Suprapubic skin (tissue), 3 donors: Measurements from ENCODE around the gene GRAMD1A.

Experiments
- POLR2A ChIP-seq, 2 donors: fragments of 450-650 bp; IDR thresholded peaks; one replicate each; pipeline ENCODE4 v1.6.1; 2017; ENCODE audit warnings: antibody characterized with exemption in 2 of 2, mild to moderate bottlenecking in 2 of 2, moderate library complexity in 2 of 2
- TF ChIP-seq, protein P1 (sequence below), 2 donors: fragments of 200-600 bp in 1 of 2; fragments of 450-650 bp in 1 of 2; sonication (generic) in 1 of 2; IDR thresholded peaks; one replicate each; pipeline ENCODE4 v1.5.1; 2016 to 2019; ENCODE audit warnings: antibody characterized with exemption in 2 of 2, mild to moderate bottlenecking in 1 of 2, moderate library complexity in 1 of 2

DNA sequence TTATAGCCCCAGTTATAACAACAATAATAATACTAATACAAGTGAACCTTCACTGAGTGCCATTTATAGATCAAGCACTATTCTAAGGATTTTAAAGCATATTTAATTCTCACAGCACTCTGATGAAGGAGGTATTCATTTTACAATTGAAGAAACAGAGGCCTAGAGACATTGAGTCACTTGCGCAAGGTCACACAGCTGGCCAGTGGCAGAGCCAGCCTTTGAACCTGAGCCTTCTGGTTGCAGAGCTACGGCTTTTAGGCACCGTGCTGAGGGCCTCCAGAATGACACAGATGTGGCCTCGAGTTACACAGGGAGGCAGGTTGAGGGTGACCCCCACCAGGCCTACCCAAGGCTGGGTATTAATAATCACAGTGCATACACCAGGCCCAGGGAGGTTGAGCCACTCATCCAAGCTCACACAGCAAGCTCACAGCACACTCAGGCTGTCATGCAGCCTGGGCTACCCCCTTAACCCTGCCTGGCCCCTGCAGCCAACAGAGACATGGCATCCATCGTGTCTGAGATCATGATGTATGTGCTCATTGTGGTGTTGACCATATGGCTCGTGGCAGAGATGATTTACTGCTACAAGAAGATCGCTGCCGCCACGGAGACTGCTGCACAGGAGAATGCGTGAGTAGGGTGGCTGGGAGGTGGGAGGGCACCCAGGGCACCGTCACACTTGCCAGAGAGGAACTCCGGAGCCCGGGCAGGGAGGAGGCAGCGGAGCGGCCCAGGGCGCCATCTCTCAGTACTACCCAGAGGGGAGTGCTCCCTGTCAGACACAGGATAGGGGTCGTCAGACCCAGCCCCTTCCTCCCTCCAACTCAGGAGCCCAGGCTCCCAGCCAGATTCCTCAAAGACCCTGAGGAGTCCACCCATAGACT lies 38.7 kb downstream of the GRAMD1A start:
- TF ChIP-seq, protein P1, sequence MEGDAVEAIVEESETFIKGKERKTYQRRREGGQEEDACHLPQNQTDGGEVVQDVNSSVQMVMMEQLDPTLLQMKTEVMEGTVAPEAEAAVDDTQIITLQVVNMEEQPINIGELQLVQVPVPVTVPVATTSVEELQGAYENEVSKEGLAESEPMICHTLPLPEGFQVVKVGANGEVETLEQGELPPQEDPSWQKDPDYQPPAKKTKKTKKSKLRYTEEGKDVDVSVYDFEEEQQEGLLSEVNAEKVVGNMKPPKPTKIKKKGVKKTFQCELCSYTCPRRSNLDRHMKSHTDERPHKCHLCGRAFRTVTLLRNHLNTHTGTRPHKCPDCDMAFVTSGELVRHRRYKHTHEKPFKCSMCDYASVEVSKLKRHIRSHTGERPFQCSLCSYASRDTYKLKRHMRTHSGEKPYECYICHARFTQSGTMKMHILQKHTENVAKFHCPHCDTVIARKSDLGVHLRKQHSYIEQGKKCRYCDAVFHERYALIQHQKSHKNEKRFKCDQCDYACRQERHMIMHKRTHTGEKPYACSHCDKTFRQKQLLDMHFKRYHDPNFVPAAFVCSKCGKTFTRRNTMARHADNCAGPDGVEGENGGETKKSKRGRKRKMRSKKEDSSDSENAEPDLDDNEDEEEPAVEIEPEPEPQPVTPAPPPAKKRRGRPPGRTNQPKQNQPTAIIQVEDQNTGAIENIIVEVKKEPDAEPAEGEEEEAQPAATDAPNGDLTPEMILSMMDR (IDR thresholded peaks at IDR 0.05): no peak
- no peak for TF ChIP-seq POLR2A (IDR thresholded peaks at IDR 0.05)
